HUES48 (cell line): Measurements from ENCODE around the gene FXYD3.

Experiments used
- H3K27ac ChIP-seq: one replicate; pipeline ENCODE4 v1.7.0; 2013; ENCODE audit warnings: low read depth, low read length, inconsistent platforms
- H3K27me3 ChIP-seq: 2 replicates; pipeline ENCODE4 v1.6.1; 2013; ENCODE audit warnings: mild to moderate bottlenecking, low read length; ENCODE audit not compliant: control insufficient read depth, insufficient read depth
- H3K36me3 ChIP-seq: 2 replicates; pipeline ENCODE4 v1.6.1; 2013; ENCODE audit warnings: low read length; ENCODE audit not compliant: control insufficient read depth, insufficient read depth
- H3K4me1 ChIP-seq: 2 replicates; pipeline ENCODE4 v1.6.1; 2013; ENCODE audit warnings: mild to moderate bottlenecking, low read length; ENCODE audit not compliant: control insufficient read depth, insufficient read depth
- H3K4me3 ChIP-seq: 2 replicates; pipeline ENCODE4 v1.5.1; 2013; ENCODE audit warnings: mild to moderate bottlenecking, low read depth, low read length
- H3K9ac ChIP-seq: 2 replicates; pipeline ENCODE4 v1.6.1; 2013; ENCODE audit warnings: mild to moderate bottlenecking, low read depth, low read length, moderate library complexity
- H3K9me3 ChIP-seq: 2 replicates; pipeline ENCODE4 v1.6.1; 2013; ENCODE audit warnings: low read length; ENCODE audit not compliant: control insufficient read depth, insufficient read depth

FXYD3 gene

DNA sequence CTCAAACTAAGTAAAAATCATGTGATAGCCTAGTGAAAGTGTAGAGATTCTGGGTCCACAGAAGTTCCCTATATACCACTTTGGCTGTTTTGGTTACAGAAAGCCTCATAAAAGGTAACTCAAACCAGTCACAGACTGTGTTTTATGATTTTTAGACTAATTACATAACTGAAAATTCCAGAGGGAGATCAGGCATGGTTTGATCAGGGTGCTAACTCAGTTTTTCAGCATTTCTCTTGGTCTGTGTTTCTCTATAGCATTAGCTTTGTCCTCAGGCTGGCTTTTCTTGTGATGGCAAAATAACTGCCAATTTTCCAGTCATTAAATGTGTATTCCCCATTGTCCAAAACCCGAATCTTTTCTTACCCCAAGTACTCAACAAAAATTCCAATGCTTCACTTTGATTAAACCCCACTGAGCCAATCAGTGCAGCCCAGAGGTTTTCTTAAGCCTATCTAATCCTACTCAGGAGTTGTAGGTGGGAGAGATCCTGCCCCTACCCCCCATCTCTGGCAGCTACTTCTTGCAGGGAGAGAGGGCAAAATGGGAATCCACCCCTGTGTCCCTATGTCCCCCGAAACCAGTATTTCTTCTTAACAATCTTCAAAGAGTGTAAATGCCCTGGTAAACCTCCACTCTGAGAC is 8.6 kb upstream of the FXYD3 start:
- H3K4me3 ChIP-seq = no peak overlapping the region
- no peaks in the 10 kb centered on the region for H3K36me3 ChIP-seq
- H3K27ac ChIP-seq = no peak overlapping the region
- H3K4me1 ChIP-seq = peaks cover 3% of the 10 kb centered on the region
- no peak overlapping the region for H3K9ac ChIP-seq
- H3K9me3 ChIP-seq = no peaks in the 10 kb centered on the region
- no peaks in the 10 kb centered on the region for H3K27me3 ChIP-seq

DNA sequence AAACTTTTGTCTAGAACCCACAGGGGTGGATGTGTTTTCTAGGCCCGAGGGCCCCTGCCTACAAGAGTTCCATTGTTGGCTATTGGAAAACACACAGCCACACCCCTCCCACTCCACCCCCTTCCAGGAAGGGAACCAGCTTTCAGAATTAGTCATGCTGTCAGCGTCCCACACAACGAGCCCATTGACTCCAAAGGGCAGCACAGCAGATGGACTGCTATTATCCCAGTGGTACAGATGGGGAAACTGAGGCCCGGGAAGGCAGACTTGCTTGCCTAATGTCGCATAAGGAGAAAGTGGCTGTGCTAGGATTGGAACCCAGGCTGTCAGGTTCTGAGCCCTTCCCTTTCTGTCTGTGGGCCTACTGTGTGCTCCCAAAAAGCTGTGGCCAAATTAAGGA is 8.1 kb upstream of the FXYD3 start:
- Histone ChIP-seq H3K27me3 (no peaks in the 10 kb centered on the region), H3K27ac (no peak overlapping the region), H3K4me1 (peaks cover 3% of the 10 kb centered on the region), H3K36me3 (no peaks in the 10 kb centered on the region), H3K9ac (no peak overlapping the region), H3K4me3 (no peak overlapping the region), H3K9me3 (no peaks in the 10 kb centered on the region)

DNA sequence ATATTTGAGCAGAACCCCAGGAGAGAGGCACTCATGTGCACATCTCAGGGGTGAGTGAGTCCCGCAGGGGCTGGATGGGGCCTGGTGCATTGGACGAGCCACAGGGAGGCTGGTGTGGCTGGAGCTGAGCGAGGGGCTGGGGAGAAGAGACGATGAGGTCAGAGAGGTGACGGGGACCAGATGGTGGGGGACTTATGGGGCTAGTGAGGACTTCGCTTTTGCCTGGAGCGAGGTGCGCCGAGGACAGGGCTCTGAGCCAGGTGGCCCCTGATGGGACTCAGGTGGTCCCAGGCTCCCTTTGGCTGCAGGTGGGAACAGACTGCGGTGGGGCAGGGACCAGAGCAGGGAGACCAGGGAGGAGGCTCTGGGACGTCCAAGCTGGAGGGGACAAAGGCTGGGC is 6.9 kb upstream of the FXYD3 start:
- Histone ChIP-seq H3K4me1 (peaks cover 3% of the 10 kb centered on the region), H3K27me3 (no peaks in the 10 kb centered on the region), H3K27ac (no peak overlapping the region), H3K9me3 (no peaks in the 10 kb centered on the region), H3K4me3 (no peak overlapping the region), H3K36me3 (no peaks in the 10 kb centered on the region), H3K9ac (no peak overlapping the region)

DNA sequence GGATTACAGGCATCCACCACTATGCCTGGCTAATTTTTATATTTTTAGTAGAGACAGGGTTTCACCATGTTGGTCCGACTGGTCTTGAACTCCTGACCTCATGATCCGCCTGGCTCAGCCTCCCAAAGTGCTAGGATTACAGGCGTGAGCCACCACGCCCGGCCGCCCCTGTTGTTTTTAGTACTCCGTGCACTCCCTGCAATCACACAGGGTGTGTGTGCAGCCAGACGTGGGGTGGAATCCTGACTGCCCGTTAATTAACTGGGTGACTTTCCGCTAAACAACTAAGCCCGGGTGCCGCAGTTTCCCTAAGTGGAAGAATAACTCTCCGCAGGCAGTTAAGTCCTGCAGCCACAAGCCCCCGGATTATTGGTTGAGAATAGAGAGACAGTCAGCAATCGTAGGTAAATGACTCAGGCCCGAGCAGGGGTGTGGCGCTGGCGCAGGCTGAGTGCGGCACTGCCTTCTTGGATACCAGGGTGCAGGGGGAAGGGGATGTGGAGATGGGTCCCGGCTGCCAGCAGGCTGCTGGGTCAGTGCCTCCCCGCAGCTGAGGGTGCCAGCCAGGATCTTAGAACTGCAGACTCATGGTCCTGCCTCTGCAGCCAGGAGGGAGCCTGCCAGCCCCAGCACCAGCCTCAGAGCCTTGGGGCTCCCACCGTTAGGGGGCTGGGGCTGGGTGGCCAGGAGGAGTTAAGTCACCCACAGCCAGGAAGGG is 6.1 kb upstream of the FXYD3 start:
- H3K4me3 ChIP-seq = no peak overlapping the region
- H3K9me3 ChIP-seq = no peaks in the 10 kb centered on the region
- H3K9ac ChIP-seq = no peak overlapping the region
- no peaks in the 10 kb centered on the region for H3K27me3 ChIP-seq
- no peaks in the 10 kb centered on the region for H3K36me3 ChIP-seq
- peaks cover 6% of the 10 kb centered on the region for H3K4me1 ChIP-seq
- H3K27ac ChIP-seq = no peak overlapping the region

- Histone ChIP-seq H3K4me3 (no peak overlapping the region), H3K9me3 (no peaks in the 10 kb centered on the region), H3K9ac (no peak overlapping the region), H3K36me3 (no peaks in the 10 kb centered on the region), H3K27ac (no peak overlapping the region), H3K27me3 (no peaks in the 10 kb centered on the region), H3K4me1 (peaks cover 14% of the 10 kb centered on the region)
These were observed 4.6 kb upstream of the FXYD3 start for GRCh38 chr19:35110974-35111373.

- Histone ChIP-seq H3K4me1 (peaks cover 17% of the 10 kb centered on the region), H3K9ac (no peak overlapping the region), H3K4me3 (no peak overlapping the region), H3K27me3 (no peaks in the 10 kb centered on the region; the same call in 1 of the 2 replicates), H3K9me3 (no peaks in the 10 kb centered on the region), H3K27ac (no peak overlapping the region), H3K36me3 (no peaks in the 10 kb centered on the region)
These were observed 2.5 kb upstream of the FXYD3 start for GRCh38 chr19:35112995-35113688.

DNA sequence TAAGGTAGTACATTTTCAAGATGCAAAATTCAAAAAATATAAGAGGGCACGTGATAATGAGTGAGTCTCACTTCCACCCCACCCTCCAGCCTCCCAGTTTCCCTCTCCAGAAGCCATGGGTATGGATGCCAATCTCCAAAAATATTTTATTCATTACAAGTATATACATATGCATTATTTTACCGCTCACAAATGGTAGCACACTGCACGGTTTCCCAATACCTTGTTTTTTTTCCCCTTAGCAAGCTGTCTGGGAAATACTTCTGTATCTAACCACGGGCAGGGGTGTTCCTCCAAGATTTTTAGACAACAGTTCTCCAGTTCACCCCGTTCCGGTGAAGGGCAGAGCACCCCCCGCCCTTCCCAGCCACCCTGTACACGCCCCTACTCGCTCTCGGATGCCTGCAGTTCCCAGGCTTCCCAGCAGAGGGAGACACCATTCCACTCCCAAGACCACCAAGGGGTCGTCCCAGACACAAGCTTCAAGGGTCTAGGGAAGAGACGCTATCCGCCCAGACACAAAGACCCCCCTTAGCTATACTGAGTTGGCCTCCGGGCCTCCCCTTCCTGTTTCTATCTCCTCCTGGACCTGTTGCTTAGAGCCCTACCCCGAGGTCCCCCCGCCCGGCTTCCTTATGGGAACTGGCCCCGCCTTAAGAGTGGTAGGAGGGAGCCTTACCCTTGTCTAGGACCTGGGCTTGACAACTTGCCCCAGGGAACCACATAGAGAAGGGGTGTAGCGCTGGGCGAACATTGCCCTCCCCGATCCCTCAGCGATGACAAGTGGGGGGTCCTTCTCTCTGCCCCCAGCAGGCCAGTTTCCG is 1.1 kb upstream of the FXYD3 start:
- H3K4me1 ChIP-seq = peaks cover 24% of the 10 kb centered on the region
- no peak overlapping the region for H3K27ac ChIP-seq
- H3K4me3 ChIP-seq = peak overlapping the region; percentile 58
- no peaks in the 10 kb centered on the region for H3K36me3 ChIP-seq
- no peaks in the 10 kb centered on the region for H3K9me3 ChIP-seq
- H3K9ac ChIP-seq = no peak overlapping the region
- H3K27me3 ChIP-seq = no peaks in the 10 kb centered on the region; the same call in 1 of the 2 replicates

GRCh38 chr19:35116072-35116801 is 614 bp downstream of the FXYD3 start:
- Histone ChIP-seq H3K36me3 (no peaks in the 10 kb centered on the region), H3K4me1 (peaks cover 20% of the 10 kb centered on the region; the same call in 1 of the 2 replicates), H3K9me3 (no peaks in the 10 kb centered on the region), H3K4me3 (no peak overlapping the region), H3K9ac (no peak overlapping the region), H3K27me3 (no peaks in the 10 kb centered on the region; the same call in 1 of the 2 replicates), H3K27ac (no peak overlapping the region)

- H3K9me3 ChIP-seq = no peaks in the 10 kb centered on the region
- H3K4me1 ChIP-seq = peaks cover 20% of the 10 kb centered on the region; the same call in 1 of the 2 replicates
- H3K9ac ChIP-seq = no peak overlapping the region
- H3K27me3 ChIP-seq = no peaks in the 10 kb centered on the region; the same call in 1 of the 2 replicates
- no peak overlapping the region for H3K27ac ChIP-seq
- H3K4me3 ChIP-seq = no peak overlapping the region
- H3K36me3 ChIP-seq = no peaks in the 10 kb centered on the region
These were observed 1.5 kb downstream of the FXYD3 start for GRCh38 chr19:35117116-35117515.

DNA sequence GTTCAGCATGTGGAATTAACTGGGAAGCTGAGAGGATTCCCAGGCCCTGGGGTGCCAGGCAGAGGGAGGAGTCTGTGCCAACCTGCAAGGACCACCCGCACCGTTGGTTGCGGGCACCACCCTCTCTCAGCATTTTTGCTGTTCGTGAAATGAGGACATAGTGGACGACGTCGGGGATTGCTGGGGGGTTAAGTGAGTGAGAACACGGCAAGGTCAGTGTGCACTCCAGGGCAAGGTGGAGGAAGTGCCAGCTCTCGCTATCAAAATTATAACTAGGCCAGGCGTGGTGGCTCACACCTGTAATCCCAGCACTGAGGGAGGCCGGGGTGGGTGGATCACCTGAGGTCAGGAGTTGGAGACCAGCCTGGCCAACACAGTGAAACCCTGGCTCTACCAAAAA is 2.2 kb downstream of the FXYD3 start:
- no peak overlapping the region for H3K4me3 ChIP-seq
- H3K36me3 ChIP-seq = no peaks in the 10 kb centered on the region
- H3K9ac ChIP-seq = no peak overlapping the region
- H3K9me3 ChIP-seq = no peaks in the 10 kb centered on the region
- H3K4me1 ChIP-seq = peaks cover 26% of the 10 kb centered on the region
- H3K27me3 ChIP-seq = no peaks in the 10 kb centered on the region; the same call in 1 of the 2 replicates
- H3K27ac ChIP-seq = no peak overlapping the region
